T-cell (primary cell): ENCODE measurements around the gene MTMR3. TPM values are rescaled to one million over a fixed set of nuclear protein-coding genes. Genes with fewer than 3 reads are reported as not detected.

ENCODE experiments used
- ATAC-seq, 4 experiments: fragments of 200-7000 bp in 3 of 4; fragments of 150-1000 bp in 1 of 4; cut with Tn5 transposase; replicated peaks in 1 of 4; 1 replicate in 3 of 4; 2 replicates in 1 of 4; pipeline ENCODE4 v1.10.0; 2021; ENCODE audit warnings: moderate library complexity in 3 of 4, mild to moderate bottlenecking in 2 of 4, moderate number of reproducible peaks in 1 of 4
- CTCF ChIA-PET, 2 donors: fragments of 300-600 bp; sonication (Branson Sonifier 250); formaldehyde crosslinking; loops; one replicate each; lab custom pipeline; 2022; ENCODE audit warnings: antibody characterized with exemption in 2 of 2; lab: Charles Lee
- POLR2A ChIA-PET, 2 donors: fragments of 300-600 bp; sonication (Branson Sonifier 250); formaldehyde crosslinking; loops; one replicate each; lab custom pipeline; 2022; ENCODE audit warnings: antibody characterized with exemption in 2 of 2; lab: Charles Lee
- DNase-seq, 35 experiments: peaks; one replicate each; pipeline versions ENCODE4 v3.0.0 to v3.0.0-alpha.2; 2013 to 2023
- H3K27ac ChIP-seq: one replicate; pipeline ENCODE4 v1.5.1; 2013; ENCODE audit warnings: low read length
- H3K27me3 ChIP-seq, 2 experiments: replicated peaks in 1 of 2; 1 replicate in 1 of 2; 2 replicates in 1 of 2; pipeline versions ENCODE4 v1.6.1 to v1.7.0; 2013; ENCODE audit warnings: low read length in 1 of 2, mixed read lengths in 1 of 2; ENCODE audit not compliant: control insufficient read depth in 2 of 2, insufficient read depth in 2 of 2; ENCODE audit errors: extremely low read depth in 1 of 2
- H3K36me3 ChIP-seq, 2 donors: 1 replicate in 1 of 2; 2 replicates in 1 of 2; pipeline versions ENCODE4 v1.6.1 to v1.7.0; 2013; ENCODE audit warnings: low read length in 1 of 2; ENCODE audit not compliant: control insufficient read depth in 2 of 2, insufficient read depth in 1 of 2; ENCODE audit errors: extremely low read depth in 1 of 2
- H3K4me1 ChIP-seq, 2 experiments: 1 replicate in 1 of 2; 2 replicates in 1 of 2; pipeline versions ENCODE4 v1.6.1 to v1.7.0; 2013; ENCODE audit warnings: low read length in 2 of 2, mixed read lengths in 1 of 2; ENCODE audit not compliant: insufficient read depth in 2 of 2, control insufficient read depth in 1 of 2; ENCODE audit errors: extremely low read depth in 1 of 2
- H3K4me3 ChIP-seq, 2 donors: 1 replicate in 1 of 2; 2 replicates in 1 of 2; pipeline versions ENCODE4 v1.5.1 to v1.7.0; 2013; ENCODE audit warnings: mild to moderate bottlenecking in 2 of 2, low read length in 1 of 2, moderate library complexity in 1 of 2; ENCODE audit not compliant: control insufficient read depth in 1 of 2; ENCODE audit errors: extremely low read depth in 1 of 2
- H3K9me3 ChIP-seq: 2 replicates; pipeline ENCODE4 v1.7.0; 2013
- H3K27ac Mint-ChIP-seq, 2 donors: one replicate each; pipeline ENCODE4 v1.8.0; 2020 to 2021; ENCODE audit warnings: mild to moderate bottlenecking in 2 of 2, mixed read lengths in 2 of 2
- H3K27me3 Mint-ChIP-seq, 2 donors: one replicate each; pipeline ENCODE4 v1.8.0; 2021 to 2022; ENCODE audit warnings: mixed read lengths in 2 of 2
- H3K36me3 Mint-ChIP-seq: one replicate; pipeline ENCODE4 v1.8.0; 2021; ENCODE audit warnings: mixed read lengths
- H3K4me1 Mint-ChIP-seq, 3 donors: one replicate each; pipeline ENCODE4 v1.8.0; 2020 to 2022; ENCODE audit warnings: mixed read lengths in 3 of 3, mild to moderate bottlenecking in 1 of 3
- H3K4me3 Mint-ChIP-seq, 3 donors: one replicate each; pipeline ENCODE4 v1.8.0; 2020 to 2022; ENCODE audit warnings: mild to moderate bottlenecking in 3 of 3, mixed read lengths in 3 of 3, moderate library complexity in 3 of 3
- H3K9me3 Mint-ChIP-seq, 3 donors: one replicate each; pipeline ENCODE4 v1.8.0; 2020 to 2022; ENCODE audit warnings: mixed read lengths in 3 of 3
- WGBS: methylation state at CpG from one replicate; pipeline ENCODE4 v1.1.5; 2013; ENCODE audit warnings: missing lambda C conversion rate; ENCODE audit not compliant: insufficient coverage; 5-methylcytosine and 5-hydroxymethylcytosine counted together
- total RNA-seq, 35 experiments: library from RNA in 6 of 35; stranded (reverse) in 6 of 35; fragments of 120-200 nt in 1 of 35; gene quantifications; one replicate each; pipeline versions ENCODE4 v1.2.1 to v1.2.4 and lab custom pipeline; 2013 to 2026

MTMR3 gene
- total RNA-seq, 5 donors from 2014 or later (not counting 1 experiment from before 2014, with no cell fraction given), result 49.2 to 62.7 (median 57.1) TPM

DNA sequence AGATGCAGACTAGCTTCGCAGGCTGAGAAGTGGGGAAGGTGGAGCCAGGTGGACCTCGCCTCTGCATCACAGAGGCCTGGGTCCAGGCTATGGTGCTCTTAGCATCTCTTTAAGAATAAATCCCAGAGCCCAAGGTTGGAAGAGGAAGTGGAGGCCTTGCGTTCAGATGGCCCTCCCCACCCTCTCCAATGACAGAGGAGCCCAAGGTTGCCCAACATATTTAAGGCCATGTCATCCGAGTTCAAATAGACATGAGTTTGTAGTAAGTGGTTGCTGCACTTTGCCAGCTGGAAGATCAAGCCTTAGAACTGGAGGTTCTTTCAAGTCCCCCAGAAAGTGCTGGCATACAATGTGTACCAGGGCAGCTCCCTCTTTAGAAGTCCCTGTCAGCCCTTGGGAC, 150.2 kb downstream of the MTMR3 start:
- H3K36me3 ChIP-seq, result peaks cover 0 to 2% of the 10 kb centered on the region in 2 donors
- H3K4me1 ChIP-seq, result no peaks in the 10 kb centered on the region
- ChIA-PET CTCF (no interaction called here), POLR2A (no interaction called here)
- ATAC-seq (no peak), DNase-seq (no peak)
- no peak overlapping the region for H3K4me3 Mint-ChIP-seq
- no peaks in the 10 kb centered on the region for H3K27me3 Mint-ChIP-seq
- H3K4me3 ChIP-seq, result no peak overlapping the region
- H3K9me3 ChIP-seq, result no peaks in the 10 kb centered on the region
- no peaks in the 10 kb centered on the region for H3K27me3 ChIP-seq
- no peak overlapping the region for H3K27ac ChIP-seq
- peaks cover 2% of the 10 kb centered on the region for H3K36me3 Mint-ChIP-seq
- WGBS, result 100% methylated on average over 3 of the region's 4 CpGs
- H3K27ac Mint-ChIP-seq, result no peak overlapping the region
- H3K9me3 Mint-ChIP-seq, result no peaks in the 10 kb centered on the region
- no peaks in the 10 kb centered on the region for H3K4me1 Mint-ChIP-seq

- POLR2A ChIA-PET, result no interaction called here
- H3K27ac Mint-ChIP-seq, result no peak overlapping the region
- H3K36me3 ChIP-seq, result no peaks in the 10 kb centered on the region
Measured at GRCh38 chr22:30033901-30034300, 150.9 kb downstream of the MTMR3 start.

GRCh38 chr22:30036656-30037055, 153.7 kb downstream of the MTMR3 start:
- ChIA-PET POLR2A (no interaction called here), CTCF (no interaction called here)
- DNase-seq (no peak), ATAC-seq (no peak)
- Mint-ChIP-seq H3K27me3 (peaks cover 0 to under 1% of the 10 kb centered on the region in 2 donors), H3K4me3 (no peak overlapping the region), H3K27ac (no peak overlapping the region), H3K9me3 (no peaks in the 10 kb centered on the region), H3K4me1 (no peaks in the 10 kb centered on the region), H3K36me3 (no peaks in the 10 kb centered on the region)
- H3K4me1 ChIP-seq, result no peaks in the 10 kb centered on the region
- no peaks in the 10 kb centered on the region for H3K36me3 ChIP-seq
- peaks cover 0 to 7% of the 10 kb centered on the region in 2 experiments for H3K27me3 ChIP-seq
- H3K9me3 ChIP-seq, result no peaks in the 10 kb centered on the region
- WGBS, result 94% methylated on average over 2 of the region's 2 CpGs
- H3K4me3 ChIP-seq, result no peak overlapping the region
- H3K27ac ChIP-seq, result no peak overlapping the region

More at GRCh38 chr22:30033901-30034300, 150.9 kb downstream of the MTMR3 start:
- Histone ChIP-seq H3K27me3 (no peaks in the 10 kb centered on the region), H3K4me3 (no peak overlapping the region), H3K4me1 (no peaks in the 10 kb centered on the region), H3K9me3 (no peaks in the 10 kb centered on the region), H3K27ac (no peak overlapping the region)
- Mint-ChIP-seq H3K4me3 (no peak overlapping the region), H3K36me3 (no peaks in the 10 kb centered on the region), H3K27me3 (no peaks in the 10 kb centered on the region), H3K4me1 (no peaks in the 10 kb centered on the region), H3K9me3 (no peaks in the 10 kb centered on the region)
- DNase-seq, result no peak
- 100% methylated on average over 2 of the region's 5 CpGs for WGBS
- ATAC-seq, result no peak
- CTCF ChIA-PET, result no interaction called here

DNA sequence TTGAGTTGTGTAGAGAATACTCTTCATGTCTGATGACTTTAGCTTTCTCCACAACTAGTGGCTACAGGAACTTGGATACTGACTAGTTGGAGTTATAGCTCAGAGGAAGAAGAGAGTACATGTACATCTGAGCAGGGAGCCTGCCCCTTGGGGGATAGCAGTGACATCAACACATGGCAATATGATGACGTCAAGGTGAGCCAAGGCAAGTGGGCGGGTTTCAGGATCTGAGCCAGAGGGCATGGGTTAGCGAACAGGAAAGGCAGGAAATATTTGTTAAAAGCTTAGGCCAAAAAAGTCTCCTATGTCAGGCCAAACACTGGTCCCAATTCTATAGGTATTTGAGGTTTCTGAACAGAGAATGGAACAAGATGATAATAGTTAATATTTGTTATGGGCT, 155.2 kb downstream of the MTMR3 start:
- H3K9me3 Mint-ChIP-seq, result no peaks in the 10 kb centered on the region
- no peak for DNase-seq
- no peak overlapping the region for H3K4me3 Mint-ChIP-seq
- H3K4me1 Mint-ChIP-seq, result no peaks in the 10 kb centered on the region
- H3K27ac Mint-ChIP-seq, result no peak overlapping the region
- H3K9me3 ChIP-seq, result no peaks in the 10 kb centered on the region
- no peaks in the 10 kb centered on the region for H3K36me3 Mint-ChIP-seq
- H3K27me3 Mint-ChIP-seq, result peaks cover 0 to 12% of the 10 kb centered on the region in 2 donors
- ATAC-seq, result no peak
- ChIA-PET CTCF (no interaction called here), POLR2A (no interaction called here)
- H3K4me1 ChIP-seq, result no peaks in the 10 kb centered on the region
- no peak overlapping the region for H3K4me3 ChIP-seq
- peaks cover 0 to 7% of the 10 kb centered on the region in 2 experiments for H3K27me3 ChIP-seq
- no peaks in the 10 kb centered on the region for H3K36me3 ChIP-seq
- WGBS, result 70% methylated on average over 2 of the region's 3 CpGs
- H3K27ac ChIP-seq, result no peak overlapping the region

DNA sequence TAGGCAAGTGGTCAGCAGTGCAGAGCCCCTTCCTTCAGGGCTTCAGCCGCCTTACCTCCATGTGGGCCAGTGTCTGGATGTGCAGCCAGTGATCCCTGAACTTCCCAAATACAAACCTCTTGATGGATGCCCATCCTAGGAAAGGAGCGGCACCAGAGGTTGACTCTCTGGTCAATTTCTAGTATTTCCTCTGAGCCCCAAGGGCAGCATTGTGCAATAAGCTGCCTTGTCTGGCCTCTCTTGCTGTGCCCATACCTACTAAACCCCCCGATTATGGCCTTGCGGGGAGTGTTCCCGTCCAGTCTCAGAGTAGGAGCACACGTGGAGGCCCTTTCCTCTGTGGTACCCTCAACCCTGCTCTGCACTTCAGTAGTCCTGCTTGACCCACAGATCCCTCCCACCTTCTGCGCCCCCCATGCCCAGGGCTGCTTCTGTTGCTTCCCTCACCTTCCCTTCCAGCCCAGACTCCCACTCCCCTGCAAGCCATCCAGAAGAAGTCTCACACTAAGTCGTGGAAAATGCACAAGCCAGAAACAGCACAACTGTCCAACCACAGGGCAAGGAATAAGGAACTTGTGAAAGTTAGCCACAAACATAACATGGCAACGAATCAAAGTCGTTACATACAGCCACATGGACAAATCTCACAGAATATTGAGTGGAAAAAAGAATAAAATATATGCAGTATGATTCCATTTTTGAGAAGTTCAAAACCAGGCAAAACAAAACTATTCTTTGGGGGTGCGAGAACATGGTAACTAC, 157.7 kb downstream of the MTMR3 start:
- ChIA-PET POLR2A (no interaction called here), CTCF (no interaction called here)
- H3K4me3 ChIP-seq, result no peak overlapping the region
- no peaks in the 10 kb centered on the region for H3K36me3 ChIP-seq
- DNase-seq (no peak), ATAC-seq (no peak)
- no peaks in the 10 kb centered on the region for H3K36me3 Mint-ChIP-seq
- peaks cover 0 to 13% of the 10 kb centered on the region in 2 donors for H3K27me3 Mint-ChIP-seq
- H3K27ac Mint-ChIP-seq, result no peak overlapping the region
- no peak overlapping the region for H3K4me3 Mint-ChIP-seq
- 87% methylated on average over 7 of the region's 11 CpGs for WGBS
- H3K27me3 ChIP-seq, result peaks cover 0 to 7% of the 10 kb centered on the region in 2 experiments
- no peaks in the 10 kb centered on the region for H3K4me1 ChIP-seq
- no peak overlapping the region for H3K27ac ChIP-seq
- no peaks in the 10 kb centered on the region for H3K4me1 Mint-ChIP-seq
- H3K9me3 ChIP-seq, result no peaks in the 10 kb centered on the region
- no peaks in the 10 kb centered on the region for H3K9me3 Mint-ChIP-seq

DNA sequence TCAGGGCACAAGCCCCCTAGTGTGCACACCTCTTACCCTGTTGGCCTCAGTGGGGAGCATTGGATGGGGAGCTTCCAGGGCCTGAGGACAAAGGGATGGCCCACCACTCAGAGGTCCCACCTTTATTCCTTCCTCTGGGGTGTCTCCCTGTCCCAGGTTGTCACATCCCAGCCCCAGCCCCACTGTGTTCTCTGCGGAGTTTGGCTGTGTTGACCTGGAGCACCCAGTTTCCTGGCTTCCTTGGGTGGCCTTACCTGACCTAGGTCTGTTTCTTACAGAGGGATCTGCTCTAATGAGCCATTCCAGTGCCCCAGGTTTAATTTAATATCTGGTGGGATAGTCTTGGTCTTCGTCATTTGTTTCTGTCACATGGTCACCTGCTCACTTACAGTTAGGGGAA, 158.5 kb downstream of the MTMR3 start:
- H3K9me3 Mint-ChIP-seq, result no peaks in the 10 kb centered on the region
- DNase-seq (no peak), ATAC-seq (no peak)
- Histone ChIP-seq H3K4me1 (no peaks in the 10 kb centered on the region), H3K36me3 (no peaks in the 10 kb centered on the region), H3K4me3 (no peak overlapping the region), H3K9me3 (no peaks in the 10 kb centered on the region), H3K27me3 (peaks cover 0 to 7% of the 10 kb centered on the region in 2 experiments), H3K27ac (no peak overlapping the region)
- POLR2A ChIA-PET, result no interaction called here
- H3K27me3 Mint-ChIP-seq, result peaks cover 0 to 13% of the 10 kb centered on the region in 2 donors
- no peak overlapping the region for H3K4me3 Mint-ChIP-seq
- no peaks in the 10 kb centered on the region for H3K4me1 Mint-ChIP-seq
- no peaks in the 10 kb centered on the region for H3K36me3 Mint-ChIP-seq
- 93% methylated on average over 2 of the region's 2 CpGs for WGBS
- H3K27ac Mint-ChIP-seq, result no peak overlapping the region
- CTCF ChIA-PET, result no interaction called here
